HG02571 (cell line): ENCODE data around the gene ULK4.

Experiments
- ATAC-seq: cut with Tn5 transposase; IDR thresholded peaks from one replicate; pipeline ENCODE4 v1.9.1; 2021; ENCODE audit warnings: mild to moderate bottlenecking, moderate library complexity; ENCODE audit not compliant: unreplicated experiment

Gene ULK4

GRCh38 chr3:41327718-41328117 is 634.2 kb downstream of the ULK4 start:
- ATAC-seq: no peak

GRCh38 chr3:41324156-41324475 is 637.8 kb downstream of the ULK4 start:
- no peak for ATAC-seq

GRCh38 chr3:41323467-41324155 is 638.3 kb downstream of the ULK4 start:
- ATAC-seq: no peak

GRCh38 chr3:41321642-41321980 is 640.3 kb downstream of the ULK4 start:
- no peak for ATAC-seq

- no peak for ATAC-seq
Measured at GRCh38 chr3:41320953-41321641, 640.8 kb downstream of the ULK4 start.

GRCh38 chr3:41318520-41318919 is 643.4 kb downstream of the ULK4 start:
- ATAC-seq: no peak

GRCh38 chr3:41317718-41318117 is 644.2 kb downstream of the ULK4 start:
- no peak for ATAC-seq

GRCh38 chr3:41317298-41317697 is 644.6 kb downstream of the ULK4 start:
- ATAC-seq: no peak

GRCh38 chr3:41315126-41315525 is 646.8 kb downstream of the ULK4 start:
- no peak for ATAC-seq

GRCh38 chr3:41308119-41308518 is 653.8 kb downstream of the ULK4 start:
- ATAC-seq: no peak

- ATAC-seq: no peak
Measured at GRCh38 chr3:41307065-41307464, 654.8 kb downstream of the ULK4 start.

- ATAC-seq: no peak
Measured at GRCh38 chr3:41304593-41304992, 657.3 kb downstream of the ULK4 start.

GRCh38 chr3:41302295-41302694 is 659.6 kb downstream of the ULK4 start:
- ATAC-seq: no peak

- no peak for ATAC-seq
Measured at GRCh38 chr3:41301548-41301947, 660.4 kb downstream of the ULK4 start.

GRCh38 chr3:41299036-41299435 is 662.9 kb downstream of the ULK4 start:
- ATAC-seq: no peak

GRCh38 chr3:41297750-41298149 is 664.2 kb downstream of the ULK4 start:
- ATAC-seq: no peak

GRCh38 chr3:41296556-41296955 is 665.3 kb downstream of the ULK4 start:
- no peak for ATAC-seq

- ATAC-seq: no peak
Measured at GRCh38 chr3:41295740-41296139, 666.2 kb downstream of the ULK4 start.

- ATAC-seq: no peak
Measured at GRCh38 chr3:41293169-41293681, 668.7 kb downstream of the ULK4 start.

- ATAC-seq: no peak
Measured at GRCh38 chr3:41290736-41291135, 671.2 kb downstream of the ULK4 start.

GRCh38 chr3:41290306-41290705 is 671.6 kb downstream of the ULK4 start:
- ATAC-seq: no peak

GRCh38 chr3:41288785-41289184 is 673.1 kb downstream of the ULK4 start:
- ATAC-seq: no peak

GRCh38 chr3:41286305-41286704 is 675.6 kb downstream of the ULK4 start:
- no peak for ATAC-seq
